Ishikawa (cell line): ENCODE results near the gene GBX1.

ENCODE experiments used
- CEBPB ChIP-seq: IDR thresholded peaks from 2 replicates; pipeline ENCODE4 v1.6.1; 2012
- CREB1 ChIP-seq: IDR thresholded peaks from 2 replicates; pipeline ENCODE4 v1.6.1; 2012; ENCODE audit warnings: low read depth
- EGR1 ChIP-seq: IDR thresholded peaks from 2 replicates; pipeline ENCODE4 v1.6.1; 2012
- EP300 ChIP-seq: IDR thresholded peaks from 2 replicates; pipeline ENCODE4 v1.6.1; 2012; ENCODE audit warnings: borderline replicate concordance
- FOXM1 ChIP-seq: IDR thresholded peaks from 2 replicates; pipeline ENCODE4 v1.6.1; 2012; ENCODE audit warnings: low read depth, borderline replicate concordance
- MAX ChIP-seq: IDR thresholded peaks from 2 replicates; pipeline ENCODE4 v1.6.1; 2012
- NFIC ChIP-seq: IDR thresholded peaks from 2 replicates; pipeline ENCODE4 v1.6.1; 2012
- RAD21 ChIP-seq: IDR thresholded peaks from 2 replicates; pipeline ENCODE4 v1.6.1; 2012; ENCODE audit warnings: low read depth
- REST ChIP-seq: IDR thresholded peaks from 2 replicates; pipeline ENCODE4 v1.6.1; 2012; ENCODE audit warnings: low read depth, mild to moderate bottlenecking
- TAF1 ChIP-seq: IDR thresholded peaks from 2 replicates; pipeline ENCODE4 v1.6.1; 2012; ENCODE audit warnings: low read depth, mild to moderate bottlenecking
- TCF12 ChIP-seq: IDR thresholded peaks from 2 replicates; pipeline ENCODE4 v1.6.1; 2012; ENCODE audit warnings: low read depth
- TEAD4 ChIP-seq: IDR thresholded peaks from 2 replicates; pipeline ENCODE4 v1.6.1; 2012
- USF1 ChIP-seq: IDR thresholded peaks from 2 replicates; pipeline ENCODE4 v1.6.1; 2012
- YY1 ChIP-seq: IDR thresholded peaks from 2 replicates; pipeline ENCODE4 v1.6.1; 2012; ENCODE audit warnings: low read depth
- ZBTB7A ChIP-seq: IDR thresholded peaks from 2 replicates; pipeline ENCODE4 v1.6.1; 2012; ENCODE audit warnings: low read depth

GBX1 gene

GRCh38 chr7:151167197-151167961 lies at the start of gene GBX1:
TSS of gene GBX1 (minus strand) at chr7:151167694. CDS start at chr7:151167548, 146 bp downstream.
- TF ChIP-seq EP300 (0 out of 2 replicates have a peak, but pooled peaks have one; percentile 6), CREB1 (no peak)

GRCh38 chr7:151215396-151215795 lies 47.9 kb upstream of the GBX1 start:
- TF ChIP-seq ZBTB7A (no peak), MAX (no peak), TAF1 (no peak), CEBPB (no peak), EGR1 (no peak), REST (no peak), EP300 (no peak)

GRCh38 chr7:151213826-151214225 lies 46.3 kb upstream of the GBX1 start:
- TF ChIP-seq TAF1 = no peak
- no peak for TF ChIP-seq USF1
- no peak for TF ChIP-seq RAD21
- no peak for TF ChIP-seq EP300
- no peak for TF ChIP-seq FOXM1
- TF ChIP-seq ZBTB7A = no peak
- no peak for TF ChIP-seq TEAD4
- no peak for TF ChIP-seq MAX
- TF ChIP-seq NFIC = no peak
- no peak for TF ChIP-seq TCF12
- no peak for TF ChIP-seq YY1
- no peak for TF ChIP-seq REST
- TF ChIP-seq EGR1 = no peak
- no peak for TF ChIP-seq CEBPB
- TF ChIP-seq CREB1 = no peak

- TF ChIP-seq REST (no peak), MAX (no peak), EGR1 (no peak), YY1 (no peak), FOXM1 (no peak), NFIC (no peak), CEBPB (no peak), TEAD4 (no peak), ZBTB7A (no peak), TAF1 (no peak), CREB1 (no peak), USF1 (no peak), EP300 (no peak), RAD21 (no peak)
Observed at GRCh38 chr7:151212626-151213025, 45.1 kb upstream of the GBX1 start.
